ENCODE measurements around the gene CARS1. TPM values are rescaled to one million over a fixed set of nuclear protein-coding genes. Genes with fewer than 3 reads are reported as not detected.
A peak's percentile ranks its signal among the peaks of the same experiment; 100 is the strongest.
"Not testable (repeated sequence)": the region's sequence is repeated elsewhere in the genome, so short reads cannot be mapped to it uniquely, and the experiment has no call there.

Gene CARS1
- total RNA-seq, 2 experiments from 2014 or later = 106 to 121 TPM

GRCh38 chr11:3066308-3066707 is 9.1 kb upstream of the CARS1 start:
- H3K36me3 Mint-ChIP-seq (ENCODE audit: low read depth); H3K4me3 Mint-ChIP-seq; H3K27ac Mint-ChIP-seq; POLR2A ChIA-PET; DNase-seq; H3K4me1 Mint-ChIP-seq; CTCF ChIA-PET; H3K9me3 Mint-ChIP-seq: not testable (repeated sequence)
- peaks cover 38% of the 10 kb centered on the region for H3K27me3 Mint-ChIP-seq

DNA sequence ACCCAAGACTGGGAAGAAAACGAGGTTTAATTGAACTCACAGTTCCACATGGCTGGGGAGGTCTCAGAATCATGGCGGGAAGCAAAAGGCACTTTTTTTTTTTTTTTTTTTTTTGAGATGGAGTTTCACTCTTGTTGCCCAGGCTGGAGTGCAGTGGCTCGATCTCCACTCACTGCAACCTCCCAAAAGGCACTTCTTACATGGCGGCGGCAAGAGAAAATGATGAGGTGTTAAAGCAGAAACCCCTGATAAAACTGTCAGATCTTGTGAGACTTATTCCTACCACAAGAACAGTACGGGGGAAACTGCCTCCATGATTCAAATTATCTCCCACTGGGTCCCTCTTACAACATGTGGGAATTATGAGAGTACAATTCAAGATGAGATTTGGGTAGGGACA is 7.5 kb upstream of the CARS1 start:
- peaks cover 36% of the 10 kb centered on the region for H3K27me3 Mint-ChIP-seq
- H3K9me3 Mint-ChIP-seq; POLR2A ChIA-PET; H3K36me3 Mint-ChIP-seq (ENCODE audit: low read depth); DNase-seq; H3K4me3 Mint-ChIP-seq; H3K4me1 Mint-ChIP-seq; H3K27ac Mint-ChIP-seq: not testable (repeated sequence)
- CTCF ChIA-PET = interaction anchor here (0.9 to 1.0 kb wide), 2 partner anchors 27 kb away, joined by 3 read pairs; no protein-coding TSS in a partner anchor

- CTCF ChIA-PET = interaction anchor here (1.6 kb wide), 1 partner anchor 28 kb away, joined by 4 read pairs; no protein-coding TSS in a partner anchor
- H3K4me3 Mint-ChIP-seq; H3K27ac Mint-ChIP-seq; H3K36me3 Mint-ChIP-seq (ENCODE audit: low read depth); H3K9me3 Mint-ChIP-seq; POLR2A ChIA-PET; DNase-seq; H3K4me1 Mint-ChIP-seq: not testable (repeated sequence)
- peaks cover 34% of the 10 kb centered on the region for H3K27me3 Mint-ChIP-seq
Observed at GRCh38 chr11:3063876-3064275, 6.7 kb upstream of the CARS1 start.

DNA sequence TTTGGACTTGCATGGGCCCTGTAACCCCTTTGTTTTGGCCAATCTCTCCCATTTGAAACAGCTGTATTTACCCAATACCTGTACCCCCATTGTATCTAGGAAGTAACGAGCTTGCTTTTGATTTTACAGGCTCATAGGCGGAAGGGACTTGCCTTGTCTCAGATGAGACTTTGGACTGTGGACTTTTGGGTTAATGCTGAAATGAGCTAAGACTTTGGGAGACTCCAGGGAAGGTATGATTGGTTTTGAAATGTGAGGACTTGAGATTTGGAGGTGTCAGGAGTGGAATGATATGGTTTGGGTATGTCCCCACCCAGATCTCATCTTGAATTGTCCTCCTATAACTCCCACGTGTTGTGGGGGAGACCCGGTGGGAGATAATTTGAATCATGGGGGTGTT is 6.2 kb upstream of the CARS1 start:
- CTCF ChIA-PET = interaction anchor here (1.6 kb wide), 1 partner anchor 28 kb away, joined by 4 read pairs; no protein-coding TSS in a partner anchor
- H3K9me3 Mint-ChIP-seq; DNase-seq; H3K4me3 Mint-ChIP-seq; H3K36me3 Mint-ChIP-seq (ENCODE audit: low read depth); H3K27ac Mint-ChIP-seq; POLR2A ChIA-PET; H3K4me1 Mint-ChIP-seq: not testable (repeated sequence)
- peaks cover 34% of the 10 kb centered on the region for H3K27me3 Mint-ChIP-seq

GRCh38 chr11:3060436-3061025 is 3.3 kb upstream of the CARS1 start:
- Mint-ChIP-seq H3K4me1 (peaks cover 21% of the 10 kb centered on the region), H3K4me3 (no peak overlapping the region), H3K27me3 (peaks cover 22% of the 10 kb centered on the region), H3K9me3 (no peaks in the 10 kb centered on the region), H3K36me3 (ENCODE audit: low read depth) (peaks cover 10% of the 10 kb centered on the region), H3K27ac (no peak overlapping the region)
- ChIA-PET CTCF (interaction anchor here (0.7 kb wide), 1 partner anchor 31 kb away, joined by 3 read pairs; no protein-coding TSS in a partner anchor), POLR2A (no interaction called here)
- no peak for DNase-seq

DNA sequence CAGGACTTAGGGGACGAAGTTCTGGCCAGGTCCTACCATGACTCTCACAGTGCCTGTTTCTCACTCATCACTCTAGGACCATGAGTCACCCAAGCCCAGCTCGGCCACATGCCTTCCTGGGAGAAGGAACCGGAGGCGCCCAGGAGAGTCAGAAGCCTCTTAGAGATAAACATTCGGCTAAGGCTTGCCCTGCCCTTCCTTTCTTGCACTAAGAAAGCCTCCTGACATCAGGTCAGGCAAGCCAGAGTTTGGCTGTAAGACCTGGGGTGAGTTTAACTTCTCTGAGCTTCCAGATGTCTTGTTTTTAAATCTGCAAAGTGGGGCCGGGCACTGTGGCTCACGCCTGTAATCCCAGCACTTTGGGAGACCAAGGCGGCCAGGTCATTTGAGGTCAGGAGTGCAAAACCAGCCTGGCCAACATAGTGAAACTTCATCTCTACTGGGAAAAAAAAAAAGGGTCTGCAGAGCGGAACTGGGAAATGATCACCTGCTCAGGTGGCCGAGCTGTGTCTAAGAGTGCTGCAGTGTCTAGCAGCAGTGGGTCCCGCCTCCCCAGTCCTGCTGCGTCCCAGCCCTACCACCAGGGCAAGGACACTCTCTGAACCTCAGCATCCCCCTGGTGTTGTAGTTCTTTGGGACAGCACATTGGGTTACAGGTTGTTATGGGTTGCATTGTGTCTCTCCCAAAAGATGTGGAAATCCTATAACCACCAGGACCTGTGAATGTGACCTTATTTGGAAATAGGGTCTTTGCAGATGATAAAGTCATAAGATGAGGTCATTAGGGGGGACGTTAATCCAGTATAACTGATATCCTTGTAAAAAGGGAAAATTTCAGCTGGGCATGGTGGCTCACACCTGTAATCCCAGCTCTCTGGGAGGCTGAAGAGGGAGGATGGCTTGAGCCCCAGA is 1.8 kb upstream of the CARS1 start:
- no peak for DNase-seq
- Mint-ChIP-seq H3K9me3 (no peaks in the 10 kb centered on the region), H3K4me1 (peaks cover 34% of the 10 kb centered on the region), H3K27me3 (peaks cover 12% of the 10 kb centered on the region), H3K27ac (no peak overlapping the region), H3K4me3 (peak overlapping the region; percentile 44), H3K36me3 (ENCODE audit: low read depth) (peaks cover 23% of the 10 kb centered on the region)
- ChIA-PET POLR2A (interaction anchor here (0.9 kb wide), 1 partner anchor 10 kb away, joined by 4 read pairs; no protein-coding TSS in a partner anchor), CTCF (interaction anchor here (0.8 to 3.0 kb wide), 3 partner anchors 22 to 34 kb away, joined by 3 to 14 read pairs (median 3); no protein-coding TSS in a partner anchor)

GRCh38 chr11:3056296-3057068 is 741 bp downstream of the CARS1 start:
- ChIA-PET CTCF (interaction anchor here (0.9 to 3.0 kb wide), 4 partner anchors 19 to 67 kb away, joined by 3 to 14 read pairs (median 10); no protein-coding TSS in a partner anchor), POLR2A (interaction anchor here (0.6 to 2.0 kb wide), 13 partner anchors 8 to 322 kb away, joined by 3 to 14 read pairs (median 6); partner anchors contain the start of genes NAP1L4 and ZNF195)
- H3K4me1 Mint-ChIP-seq = peaks cover 50% of the 10 kb centered on the region
- peak overlapping the region; percentile 83 for H3K27ac Mint-ChIP-seq
- H3K27me3 Mint-ChIP-seq = peaks cover 2% of the 10 kb centered on the region
- peak; percentile 38 for DNase-seq
- peaks cover 37% of the 10 kb centered on the region for H3K36me3 Mint-ChIP-seq (ENCODE audit: low read depth)
- peak overlapping the region; percentile 81 for H3K4me3 Mint-ChIP-seq
- H3K9me3 Mint-ChIP-seq = no peaks in the 10 kb centered on the region

GRCh38 chr11:3055891-3056290 is 1.3 kb downstream of the CARS1 start:
- peaks cover 56% of the 10 kb centered on the region for H3K4me1 Mint-ChIP-seq
- no peaks in the 10 kb centered on the region for H3K27me3 Mint-ChIP-seq
- peak overlapping the region; percentile 81 for H3K4me3 Mint-ChIP-seq
- H3K36me3 Mint-ChIP-seq (ENCODE audit: low read depth) = peaks cover 42% of the 10 kb centered on the region
- ChIA-PET CTCF (interaction anchor here (1.8 to 2.0 kb wide), 2 partner anchors 36 to 66 kb away, joined by 7 to 12 read pairs; no protein-coding TSS in a partner anchor), POLR2A (interaction anchor here (0.6 to 2.0 kb wide), 7 partner anchors 8 to 323 kb away, joined by 3 to 14 read pairs (median 6); partner anchors contain the start of genes NAP1L4 and ZNF195)
- no peaks in the 10 kb centered on the region for H3K9me3 Mint-ChIP-seq
- no peak for DNase-seq
- peak overlapping the region; percentile 62 for H3K27ac Mint-ChIP-seq

- CTCF ChIA-PET = no interaction called here
- H3K9me3 Mint-ChIP-seq = no peaks in the 10 kb centered on the region
Observed at GRCh38 chr11:3052567-3052966, 4.7 kb downstream of the CARS1 start.

DNA sequence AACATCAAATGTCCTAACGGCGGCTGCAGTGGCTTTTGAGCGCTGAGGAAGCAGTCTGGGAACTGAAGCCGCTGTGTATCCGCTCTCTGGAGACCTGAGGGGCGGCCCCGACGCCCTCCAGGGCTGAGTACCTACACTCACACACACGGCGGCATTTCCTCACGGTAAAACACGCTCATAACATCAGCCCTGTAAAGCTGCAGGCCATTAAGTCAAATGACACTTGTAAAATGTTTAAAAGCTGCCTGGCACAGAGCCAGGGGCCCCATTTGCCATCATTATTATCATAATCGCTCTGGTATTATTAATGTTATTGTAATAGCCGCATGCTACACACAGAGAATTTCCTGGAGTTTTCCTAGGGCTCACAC is 5.1 kb downstream of the CARS1 start:
- H3K4me3 Mint-ChIP-seq = no peak overlapping the region
- no peaks in the 10 kb centered on the region for H3K9me3 Mint-ChIP-seq
- H3K4me1 Mint-ChIP-seq = peaks cover 65% of the 10 kb centered on the region
- peaks cover 54% of the 10 kb centered on the region for H3K36me3 Mint-ChIP-seq (ENCODE audit: low read depth)
- CTCF ChIA-PET = no interaction called here
- DNase-seq = no peak
- no peak overlapping the region for H3K27ac Mint-ChIP-seq
- POLR2A ChIA-PET = interaction anchor here (1.7 kb wide), 1 partner anchor 37 kb away, joined by 6 read pairs; no protein-coding TSS in a partner anchor
- no peaks in the 10 kb centered on the region for H3K27me3 Mint-ChIP-seq

More at GRCh38 chr11:3052567-3052966, 4.7 kb downstream of the CARS1 start:
- Mint-ChIP-seq H3K27me3 (no peaks in the 10 kb centered on the region), H3K36me3 (ENCODE audit: low read depth) (peaks cover 51% of the 10 kb centered on the region), H3K27ac (peak overlapping the region; percentile 18), H3K4me3 (no peak overlapping the region), H3K4me1 (peaks cover 69% of the 10 kb centered on the region)
- POLR2A ChIA-PET = interaction anchor here (1.7 kb wide), 1 partner anchor 37 kb away, joined by 6 read pairs; no protein-coding TSS in a partner anchor
- no peak for DNase-seq

DNA sequence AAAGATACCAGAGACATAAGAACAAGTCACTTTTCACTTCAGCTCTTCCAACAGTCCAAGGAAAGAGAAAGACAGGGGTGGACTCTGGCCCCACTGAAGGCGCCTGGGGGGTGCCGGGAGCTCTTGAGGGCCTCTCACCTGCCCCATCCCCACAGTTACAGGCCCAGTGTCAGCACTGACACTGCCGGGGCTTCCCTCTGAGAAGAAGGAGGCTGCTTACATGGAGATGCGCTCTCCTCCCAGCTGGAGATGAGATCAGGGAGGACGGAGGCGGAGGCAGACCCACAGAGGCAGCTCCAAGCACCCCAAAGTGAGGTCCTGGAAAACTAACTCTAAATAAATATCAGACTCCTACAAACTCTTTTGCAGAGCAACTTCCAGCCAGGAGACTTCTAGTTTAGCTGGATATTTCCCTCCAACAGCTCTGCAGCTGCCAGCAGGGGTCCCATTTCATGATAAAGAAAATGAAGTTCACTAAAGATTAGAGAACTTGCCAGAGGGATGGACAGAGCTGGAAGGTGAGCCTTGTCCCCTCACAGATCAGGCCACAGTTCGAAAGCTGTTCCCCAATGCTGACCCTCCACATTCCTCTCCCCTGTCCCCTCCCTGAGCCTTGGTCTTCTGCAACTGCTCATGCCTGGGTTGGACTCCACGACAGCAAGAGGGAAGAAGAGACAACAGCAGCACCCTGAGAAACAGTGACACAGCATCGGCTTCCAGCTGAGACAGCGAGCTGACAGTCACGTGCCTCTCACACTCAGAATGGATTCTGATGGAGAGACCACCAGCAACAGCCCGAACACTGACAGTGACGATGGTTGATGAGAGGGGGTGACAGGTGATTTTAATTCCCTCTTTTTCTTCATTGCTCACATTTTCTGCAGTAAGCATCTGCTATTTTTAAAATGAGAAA is 5.8 kb downstream of the CARS1 start:
- CTCF ChIA-PET = interaction anchor here (1.0 to 6.4 kb wide), 2 partner anchors 14 to 40 kb away, joined by 6 to 35 read pairs; no protein-coding TSS in a partner anchor

More for the DNA sequence above, 5.8 kb downstream of the CARS1 start:
- Mint-ChIP-seq H3K36me3 (ENCODE audit: low read depth) (peaks cover 56% of the 10 kb centered on the region), H3K4me3 (no peak overlapping the region), H3K9me3 (no peaks in the 10 kb centered on the region), H3K27ac (peak overlapping the region; percentile 95), H3K4me1 (peaks cover 65% of the 10 kb centered on the region), H3K27me3 (no peaks in the 10 kb centered on the region)
- no peak for DNase-seq
- POLR2A ChIA-PET = interaction anchor here (1.5 to 2.7 kb wide), 4 partner anchors 14 to 61 kb away, joined by 4 to 18 read pairs (median 8); partner anchors contain the start of gene NAP1L4

Data from activated CD4-positive, alpha-beta memory T cell treated with anti-CD3 and anti-CD28 coated beads, Interleukin-2, amount 10 ng/mL, durations not matched to agents 7 days and 5 days (primary cell).